ENCODE measurements around the gene ARMC8.

Gene ARMC8

GRCh38 chr3:138282836-138283235 is 95.7 kb downstream of the ARMC8 start:
- Histone ChIP-seq H4K20me1 (ENCODE audit: insufficient read depth, low read length) (no peaks in the 10 kb centered on the region), H3K79me2 (ENCODE audit: insufficient read depth, low read length) (no peaks in the 10 kb centered on the region), H3K27ac (ENCODE audit: low read depth, low read length, poor library complexity, severe bottlenecking) (no peak overlapping the region), H3K9me3 (ENCODE audit: low read length) (no peaks in the 10 kb centered on the region), H3K36me3 (ENCODE audit: insufficient read depth, low read length) (peaks cover 34% of the 10 kb centered on the region), H3K4me2 (ENCODE audit: low read length) (no peak overlapping the region), H3K4me1 (ENCODE audit: insufficient read depth, low read length, severe bottlenecking) (no peaks in the 10 kb centered on the region), H3K9ac (ENCODE audit: low read length) (no peak overlapping the region), H3K4me3 (ENCODE audit: low read depth, low read length, poor library complexity, severe bottlenecking) (no peak overlapping the region), H2AFZ (ENCODE audit: low read length) (no peak overlapping the region), H3F3A (ENCODE audit: insufficient read depth, low read length) (no peaks in the 10 kb centered on the region), H3K9me2 (ENCODE audit: low read depth, low read length) (no peaks in the 10 kb centered on the region), H3K27me3 (ENCODE audit: insufficient read depth, low read length) (no peaks in the 10 kb centered on the region)
- TF ChIP-seq CTCF (IDR thresholded peaks at IDR 0.05; ENCODE audit: low read length), result no peak
- TF ChIP-seq EZH2 (IDR thresholded peaks at IDR 0.05; ENCODE audit: borderline replicate concordance, low read length), result no peak

- H3K79me2 ChIP-seq (ENCODE audit: insufficient read depth, low read length), result no peaks in the 10 kb centered on the region
- H3K36me3 ChIP-seq (ENCODE audit: insufficient read depth, low read length), result peaks cover 42% of the 10 kb centered on the region
- no peaks in the 10 kb centered on the region for H4K20me1 ChIP-seq (ENCODE audit: insufficient read depth, low read length)
- no peaks in the 10 kb centered on the region for H3F3A ChIP-seq (ENCODE audit: insufficient read depth, low read length)
- no peak overlapping the region for H3K4me3 ChIP-seq (ENCODE audit: low read depth, low read length, poor library complexity, severe bottlenecking)
- TF ChIP-seq EZH2 (IDR thresholded peaks at IDR 0.05; ENCODE audit: borderline replicate concordance, low read length) (no peak), CTCF (IDR thresholded peaks at IDR 0.05; ENCODE audit: low read length) (no peak)
- no peak overlapping the region for H2AFZ ChIP-seq (ENCODE audit: low read length)
- no peaks in the 10 kb centered on the region for H3K9me2 ChIP-seq (ENCODE audit: low read depth, low read length)
- H3K9me3 ChIP-seq (ENCODE audit: low read length), result no peaks in the 10 kb centered on the region
- no peak overlapping the region for H3K27ac ChIP-seq (ENCODE audit: low read depth, low read length, poor library complexity, severe bottlenecking)
- no peak overlapping the region for H3K4me2 ChIP-seq (ENCODE audit: low read length)
- no peaks in the 10 kb centered on the region for H3K27me3 ChIP-seq (ENCODE audit: insufficient read depth, low read length)
- H3K4me1 ChIP-seq (ENCODE audit: insufficient read depth, low read length, severe bottlenecking), result no peaks in the 10 kb centered on the region
- H3K9ac ChIP-seq (ENCODE audit: low read length), result no peak overlapping the region
These were observed 97.0 kb downstream of the ARMC8 start for GRCh38 chr3:138284079-138284478.

- Histone ChIP-seq H2AFZ (ENCODE audit: low read length) (no peak overlapping the region), H3K27me3 (ENCODE audit: insufficient read depth, low read length) (no peaks in the 10 kb centered on the region), H4K20me1 (ENCODE audit: insufficient read depth, low read length) (no peaks in the 10 kb centered on the region), H3K9me2 (ENCODE audit: low read depth, low read length) (no peaks in the 10 kb centered on the region), H3K79me2 (ENCODE audit: insufficient read depth, low read length) (no peaks in the 10 kb centered on the region), H3K9ac (ENCODE audit: low read length) (no peak overlapping the region), H3K4me2 (ENCODE audit: low read length) (no peak overlapping the region), H3K27ac (ENCODE audit: low read depth, low read length, poor library complexity, severe bottlenecking) (no peak overlapping the region), H3F3A (ENCODE audit: insufficient read depth, low read length) (no peaks in the 10 kb centered on the region), H3K4me3 (ENCODE audit: low read depth, low read length, poor library complexity, severe bottlenecking) (no peak overlapping the region), H3K4me1 (ENCODE audit: insufficient read depth, low read length, severe bottlenecking) (no peaks in the 10 kb centered on the region), H3K36me3 (ENCODE audit: insufficient read depth, low read length) (peaks cover 51% of the 10 kb centered on the region), H3K9me3 (ENCODE audit: low read length) (no peaks in the 10 kb centered on the region)
- TF ChIP-seq CTCF (IDR thresholded peaks at IDR 0.05; ENCODE audit: low read length), result peak; percentile 22; the same call in 1 of the 2 replicates
- TF ChIP-seq EZH2 (IDR thresholded peaks at IDR 0.05; ENCODE audit: borderline replicate concordance, low read length), result no peak
These were observed 97.9 kb downstream of the ARMC8 start for GRCh38 chr3:138284957-138285477.

Data from OCI-LY1 (cell line).